H9 (cell line): ENCODE measurements around the gene DUSP28. TPM values are rescaled to one million over a fixed set of nuclear protein-coding genes. Genes with fewer than 3 reads are reported as not detected.

Experiments used
- DNase-seq: peaks from one replicate; pipeline ENCODE4 v3.0.0-alpha.2; 2017
- H2AFZ ChIP-seq: one replicate; pipeline ENCODE4 v1.6.1; 2013; ENCODE audit warnings: mild to moderate bottlenecking, low read length, control low read depth, moderate library complexity
- H2AK5ac ChIP-seq: 2 replicates; pipeline ENCODE4 v1.6.1; 2013; ENCODE audit warnings: low read length, control low read depth, mixed read lengths; ENCODE audit not compliant: insufficient read length
- H2BK120ac ChIP-seq: one replicate; pipeline ENCODE4 v1.6.1; 2013; ENCODE audit warnings: low read depth, mild to moderate bottlenecking, low read length, control low read depth, inconsistent platforms; ENCODE audit not compliant: poor library complexity, severe bottlenecking
- H2BK12ac ChIP-seq: 2 replicates; pipeline ENCODE4 v1.6.1; 2013; ENCODE audit warnings: low read length, control low read depth, mixed read lengths, low read depth; ENCODE audit not compliant: insufficient read length
- H2BK15ac ChIP-seq: 2 replicates; pipeline ENCODE4 v1.6.1; 2013; ENCODE audit warnings: low read depth, low read length, control low read depth
- H2BK20ac ChIP-seq: one replicate; pipeline ENCODE4 v1.6.1; 2013; ENCODE audit warnings: low read depth, mild to moderate bottlenecking, low read length, control low read depth, inconsistent platforms; ENCODE audit not compliant: poor library complexity, severe bottlenecking
- H2BK5ac ChIP-seq: 2 replicates; pipeline ENCODE4 v1.6.1; 2013; ENCODE audit warnings: low read length, control low read depth, mixed read lengths; ENCODE audit not compliant: insufficient read length
- H3K14ac ChIP-seq: 2 replicates; pipeline ENCODE4 v1.6.1; 2013; ENCODE audit warnings: low read length, control low read depth; ENCODE audit not compliant: insufficient read depth
- H3K18ac ChIP-seq: 2 replicates; pipeline ENCODE4 v1.6.1; 2013; ENCODE audit warnings: low read depth, mild to moderate bottlenecking, mixed read lengths, low read length, control low read depth; ENCODE audit not compliant: insufficient read length
- H3K23ac ChIP-seq: 2 replicates; pipeline ENCODE4 v1.6.1; 2013; ENCODE audit warnings: low read length, control low read depth, mixed read lengths, low read depth; ENCODE audit not compliant: insufficient read length
- H3K23me2 ChIP-seq: 2 replicates; pipeline ENCODE4 v1.6.1; 2013; ENCODE audit warnings: low read depth, mild to moderate bottlenecking, mixed read lengths, low read length, control low read depth; ENCODE audit not compliant: insufficient read length, poor library complexity, severe bottlenecking
- H3K27ac ChIP-seq: 2 replicates; pipeline ENCODE4 v1.5.1; 2013; ENCODE audit warnings: low read length, control low read depth, mixed read lengths, low read depth; ENCODE audit not compliant: insufficient read length
- H3K27me3 ChIP-seq: 2 replicates; pipeline ENCODE4 v1.6.1; 2013; ENCODE audit warnings: low read length, control low read depth, inconsistent platforms; ENCODE audit not compliant: insufficient read depth
- H3K4ac ChIP-seq: 2 replicates; pipeline ENCODE4 v1.6.1; 2013; ENCODE audit warnings: low read depth, mild to moderate bottlenecking, control low read depth, inconsistent platforms, low read length, moderate library complexity
- H3K4me1 ChIP-seq: 2 replicates; pipeline ENCODE4 v1.6.1; 2013; ENCODE audit warnings: low read length, control low read depth, inconsistent platforms; ENCODE audit not compliant: insufficient read depth
- H3K4me2 ChIP-seq: 2 replicates; pipeline ENCODE4 v1.6.1; 2013; ENCODE audit warnings: low read length, control low read depth, mixed read lengths; ENCODE audit not compliant: insufficient read length, insufficient read depth
- H3K56ac ChIP-seq: 2 replicates; pipeline ENCODE4 v1.6.1; 2013; ENCODE audit warnings: low read depth, mild to moderate bottlenecking, mixed read lengths, low read length, control low read depth; ENCODE audit not compliant: insufficient read length
- H3K79me1 ChIP-seq: 2 replicates; pipeline ENCODE4 v1.6.1; 2013; ENCODE audit warnings: low read depth, mild to moderate bottlenecking, moderate library complexity, low read length, control low read depth, inconsistent platforms; ENCODE audit not compliant: insufficient read depth, poor library complexity, severe bottlenecking
- H3K79me2 ChIP-seq: 2 replicates; pipeline ENCODE4 v1.6.1; 2013; ENCODE audit warnings: low read length, control low read depth, inconsistent platforms; ENCODE audit not compliant: insufficient read depth
- H3K9ac ChIP-seq: 2 replicates; pipeline ENCODE4 v1.6.1; 2013; ENCODE audit warnings: low read length, control low read depth, mixed read lengths; ENCODE audit not compliant: insufficient read length; ENCODE audit errors: extremely low read depth
- H3K9me3 ChIP-seq: one replicate; pipeline ENCODE4 v1.6.1; 2013; ENCODE audit warnings: low read depth, low read length, inconsistent platforms; ENCODE audit not compliant: control insufficient read depth
- H3T11ph ChIP-seq: one replicate; pipeline ENCODE4 v1.6.1; 2013; ENCODE audit warnings: mild to moderate bottlenecking, low read length, control low read depth, inconsistent platforms
- H4K20me1 ChIP-seq: one replicate; pipeline ENCODE4 v1.6.1; 2013; ENCODE audit not compliant: control insufficient read depth, insufficient read length, insufficient read depth
- H4K5ac ChIP-seq: 2 replicates; pipeline ENCODE4 v1.6.1; 2013; ENCODE audit warnings: low read depth, mild to moderate bottlenecking, mixed read lengths, low read length, control low read depth; ENCODE audit not compliant: insufficient read length
- H4K8ac ChIP-seq: replicated peaks from 2 replicates; pipeline ENCODE4 v1.6.1; 2013; ENCODE audit warnings: low read length, control low read depth, mixed read lengths, low read depth; ENCODE audit not compliant: insufficient read length
- H4K91ac ChIP-seq: 2 replicates; pipeline ENCODE4 v1.6.1; 2013; ENCODE audit warnings: low read depth, mild to moderate bottlenecking, moderate library complexity, mixed read lengths, low read length, control low read depth; ENCODE audit not compliant: insufficient read length
- H3K27ac Mint-ChIP-seq, 3 experiments: 2 replicates in 2 of 3; 3 replicates in 1 of 3; pipeline ENCODE4 v1.8.0; 2020 to 2021; ENCODE audit warnings: mixed read lengths in 3 of 3, mild to moderate bottlenecking in 1 of 3, moderate library complexity in 1 of 3
- H3K27me3 Mint-ChIP-seq: 2 replicates; pipeline ENCODE4 v1.8.0; 2021; ENCODE audit warnings: low read depth, mild to moderate bottlenecking, moderate library complexity, mixed read lengths
- H3K36me3 Mint-ChIP-seq, 3 experiments: 2 replicates in 2 of 3; 3 replicates in 1 of 3; pipeline ENCODE4 v1.8.0; 2020 to 2021; ENCODE audit warnings: low read depth in 3 of 3, mixed read lengths in 3 of 3; ENCODE audit not compliant: insufficient read depth in 1 of 3
- H3K4me1 Mint-ChIP-seq, 2 experiments: 2 replicates each; pipeline ENCODE4 v1.8.0; 2020; ENCODE audit warnings: mixed read lengths in 2 of 2
- H3K4me3 Mint-ChIP-seq, 2 experiments: 2 replicates in 1 of 2; 3 replicates in 1 of 2; pipeline ENCODE4 v1.8.0; 2020 to 2021; ENCODE audit warnings: mild to moderate bottlenecking in 2 of 2, mixed read lengths in 2 of 2, moderate library complexity in 1 of 2
- H3K9me3 Mint-ChIP-seq, 2 experiments: 2 replicates in 1 of 2; 3 replicates in 1 of 2; pipeline ENCODE4 v1.8.0; 2020; ENCODE audit warnings: mild to moderate bottlenecking in 2 of 2, mixed read lengths in 2 of 2, moderate library complexity in 1 of 2
- CTCF ChIP-seq: fragments of 200-600 bp; sonication (generic); conservative IDR thresholded peaks from 3 replicates; pipeline ENCODE4 v1.8.0; 2021; ENCODE audit warnings: antibody characterized with exemption, mild to moderate bottlenecking
- WGBS: extraction: QIAGEN DNeasy Blood & Tissue Kit; methylation state at CpG from one replicate; pipeline ENCODE4 v1.1.7; 2013; ENCODE audit warnings: missing lambda C conversion rate, low lambda C conversion rate, mixed read lengths; ENCODE audit not compliant: insufficient read length; ENCODE audit errors: extremely low coverage; 5-methylcytosine and 5-hydroxymethylcytosine counted together
- total RNA-seq: library from RNA; stranded (reverse); gene quantifications from 2 replicates; pipeline ENCODE4 v1.2.1, GENCODE V29; 2021

DUSP28 gene
- total RNA-seq, 1 experiment from 2014 or later = 1.6 TPM

- no peaks in the 10 kb centered on the region for H3K9me3 ChIP-seq
- H4K20me1 ChIP-seq = no peaks in the 10 kb centered on the region
- no peak overlapping the region for H2BK12ac ChIP-seq
- no peak overlapping the region for H2BK120ac ChIP-seq
- no peak overlapping the region for H3K18ac ChIP-seq
- no peaks in the 10 kb centered on the region for H3K79me1 ChIP-seq
- H3T11ph ChIP-seq = no peak overlapping the region
- H4K8ac ChIP-seq = no peak overlapping the region
- no peak overlapping the region for H2BK5ac ChIP-seq
- H4K5ac ChIP-seq = no peak overlapping the region
- no peaks in the 10 kb centered on the region; the same call in 1 of the 2 replicates for H3K79me2 ChIP-seq
- peaks cover 26% of the 10 kb centered on the region for H3K27me3 Mint-ChIP-seq
- H3K23ac ChIP-seq = no peak overlapping the region
- no peak overlapping the region for H3K9ac ChIP-seq
- no peak overlapping the region for H3K27ac ChIP-seq
- H3K56ac ChIP-seq = no peak overlapping the region
- H3K4me3 Mint-ChIP-seq = peak overlapping the region; percentile 22 to 82; a peak in 4 of 5 replicates
- H2AK5ac ChIP-seq = no peak overlapping the region
- no peak overlapping the region for H4K91ac ChIP-seq
- H3K4ac ChIP-seq = no peak overlapping the region
- H2BK15ac ChIP-seq = no peak overlapping the region
- no peaks in the 10 kb centered on the region for H3K9me3 Mint-ChIP-seq
- peaks cover 27 to 29% of the 10 kb centered on the region in 2 experiments for H3K4me1 Mint-ChIP-seq
- H2AFZ ChIP-seq = no peak overlapping the region
- peak; percentile 84 for DNase-seq
- peaks cover 11% of the 10 kb centered on the region for H3K23me2 ChIP-seq
- peak; percentile 95 for TF ChIP-seq CTCF
- peaks cover 0 to 13% (median 2%) of the 10 kb centered on the region in 3 experiments; a peak in 3 of 7 replicates for H3K36me3 Mint-ChIP-seq
- H3K4me2 ChIP-seq = peak overlapping the region; percentile 13
- WGBS = no CpG with 5 or more reads among the region's 53 CpGs
- peaks cover 20% of the 10 kb centered on the region for H3K27me3 ChIP-seq
- peaks cover 2% of the 10 kb centered on the region; the same call in 1 of the 2 replicates for H3K4me1 ChIP-seq
- H3K27ac Mint-ChIP-seq = no peak overlapping the region; a peak in 1 of 7 replicates
- H2BK20ac ChIP-seq = no peak overlapping the region
- H3K14ac ChIP-seq = no peak overlapping the region
Measured at GRCh38 chr2:240566203-240567136, 6.3 kb downstream of the DUSP28 start.
